ENCODE data around the gene ASAP2. TPM values are rescaled to one million over a fixed set of nuclear protein-coding genes. Genes with fewer than 3 reads are reported as not detected.

ASAP2 gene
- total RNA-seq, 4 donors from 2014 or later: 33.2 to 62.1 (median 54.5) TPM

GRCh38 chr2:9318461-9319337 lies 112.1 kb downstream of the ASAP2 start:
- H3K4me1 ChIP-seq: peaks cover 0 to 18% (median 8%) of the 10 kb centered on the region in 4 donors
- no peak overlapping the region for H3K4me3 ChIP-seq
- in situ Hi-C loops (cut with MboI; ENCODE audit: low pct_ligation_motif_present in 1 of 4, low pct_unique_long_range_greater_than_20kb in 1 of 4, low sequenced_read_pairs in 3 of 4) (no loop called here), intact Hi-C loops (cut with DNase I; ENCODE audit: low total_unique reads) (no loop called here)
- no peaks in the 10 kb centered on the region for H3K36me3 ChIP-seq
- H3K27me3 ChIP-seq: no peaks in the 10 kb centered on the region
- TF ChIP-seq, protein P1, sequence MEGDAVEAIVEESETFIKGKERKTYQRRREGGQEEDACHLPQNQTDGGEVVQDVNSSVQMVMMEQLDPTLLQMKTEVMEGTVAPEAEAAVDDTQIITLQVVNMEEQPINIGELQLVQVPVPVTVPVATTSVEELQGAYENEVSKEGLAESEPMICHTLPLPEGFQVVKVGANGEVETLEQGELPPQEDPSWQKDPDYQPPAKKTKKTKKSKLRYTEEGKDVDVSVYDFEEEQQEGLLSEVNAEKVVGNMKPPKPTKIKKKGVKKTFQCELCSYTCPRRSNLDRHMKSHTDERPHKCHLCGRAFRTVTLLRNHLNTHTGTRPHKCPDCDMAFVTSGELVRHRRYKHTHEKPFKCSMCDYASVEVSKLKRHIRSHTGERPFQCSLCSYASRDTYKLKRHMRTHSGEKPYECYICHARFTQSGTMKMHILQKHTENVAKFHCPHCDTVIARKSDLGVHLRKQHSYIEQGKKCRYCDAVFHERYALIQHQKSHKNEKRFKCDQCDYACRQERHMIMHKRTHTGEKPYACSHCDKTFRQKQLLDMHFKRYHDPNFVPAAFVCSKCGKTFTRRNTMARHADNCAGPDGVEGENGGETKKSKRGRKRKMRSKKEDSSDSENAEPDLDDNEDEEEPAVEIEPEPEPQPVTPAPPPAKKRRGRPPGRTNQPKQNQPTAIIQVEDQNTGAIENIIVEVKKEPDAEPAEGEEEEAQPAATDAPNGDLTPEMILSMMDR (IDR thresholded peaks at IDR 0.05): no peak
- no peak for TF ChIP-seq EP300 (IDR thresholded peaks at IDR 0.05; ENCODE audit: low read depth)
- no peak for TF ChIP-seq POLR2AphosphoS5 (IDR thresholded peaks at IDR 0.05)
- TF ChIP-seq POLR2A (IDR thresholded peaks at IDR 0.05): no peak
- WGBS, 2 donors (ENCODE audit: low coverage in 1 of 2): 20 to 71% methylated on average over 3 to 29 of the region's 29 CpGs
- peak overlapping the region; percentile 31 to 59 (median 51) for H3K27ac ChIP-seq
- no peaks in the 10 kb centered on the region for H3K9me3 ChIP-seq
- DNase-seq: peak; percentile 65

DNA sequence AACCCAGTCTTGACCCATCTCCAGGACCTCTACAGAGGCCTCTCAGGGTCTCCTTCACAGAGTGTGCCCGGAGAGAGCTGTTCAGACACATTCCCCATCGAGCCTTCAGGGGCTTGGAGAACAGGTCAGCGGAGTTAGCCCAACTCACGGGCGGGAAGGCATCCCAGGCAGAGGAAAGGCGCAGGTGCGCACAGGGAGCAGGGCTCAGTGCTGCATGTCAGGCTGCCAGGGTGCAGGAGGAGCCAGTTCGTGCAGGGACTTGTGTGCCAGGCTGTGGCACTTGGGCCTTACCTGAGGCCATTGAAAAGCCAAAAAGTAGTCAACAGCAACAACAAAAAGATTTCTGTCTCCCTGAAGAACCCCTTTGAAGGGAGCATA lies 112.7 kb downstream of the ASAP2 start:
- in situ Hi-C loops (cut with MboI; ENCODE audit: low pct_ligation_motif_present in 1 of 4, low pct_unique_long_range_greater_than_20kb in 1 of 4, low sequenced_read_pairs in 3 of 4) (no loop called here), intact Hi-C loops (cut with DNase I; ENCODE audit: low total_unique reads) (no loop called here)
- peaks cover 0 to 18% (median 8%) of the 10 kb centered on the region in 4 donors for H3K4me1 ChIP-seq
- no peaks in the 10 kb centered on the region for H3K27me3 ChIP-seq
- TF ChIP-seq EP300 (IDR thresholded peaks at IDR 0.05; ENCODE audit: low read depth) (no peak), POLR2AphosphoS5 (IDR thresholded peaks at IDR 0.05) (no peak), POLR2A (IDR thresholded peaks at IDR 0.05) (no peak)
- TF ChIP-seq, protein P1 (IDR thresholded peaks at IDR 0.05): no peak
- peaks cover 0 to 2% (median 0%) of the 10 kb centered on the region in 4 donors for H3K36me3 ChIP-seq
- no peak overlapping the region for H3K4me3 ChIP-seq
- 91 to 92% methylated on average over 4 to 8 of the region's 8 CpGs for WGBS, 2 donors (ENCODE audit: low coverage in 1 of 2)
- DNase-seq: no peak
- H3K9me3 ChIP-seq: no peaks in the 10 kb centered on the region
- H3K27ac ChIP-seq: peak overlapping the region in 3 of 4 donors; percentile 47 to 59 (median 55)

DNA sequence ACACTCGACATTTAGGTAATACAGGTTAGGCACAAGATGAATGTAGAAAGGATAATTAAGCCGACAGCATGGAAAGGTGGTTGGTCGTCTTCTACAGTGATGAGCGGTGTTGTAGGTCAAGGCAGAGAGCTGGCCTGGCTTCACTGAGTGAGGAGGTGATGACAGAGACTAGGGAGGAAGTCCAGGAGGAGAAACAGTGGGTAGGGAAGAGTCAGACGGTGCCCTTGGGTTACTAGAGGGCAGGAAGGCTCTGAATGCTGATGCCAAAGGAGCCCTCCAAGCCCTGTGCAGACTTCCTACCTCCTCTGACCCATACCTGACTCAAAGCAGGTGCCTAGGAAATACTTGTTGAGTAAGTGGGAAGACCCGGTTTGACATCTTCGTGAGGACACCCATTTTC lies 116.0 kb downstream of the ASAP2 start:
- DNase-seq: no peak
- in situ Hi-C loops (cut with MboI; ENCODE audit: low pct_ligation_motif_present in 1 of 4, low pct_unique_long_range_greater_than_20kb in 1 of 4, low sequenced_read_pairs in 3 of 4): no loop called here
- Histone ChIP-seq H3K9me3 (no peaks in the 10 kb centered on the region), H3K36me3 (peaks cover 0 to 4% (median 0%) of the 10 kb centered on the region in 4 donors), H3K27ac (no peak overlapping the region), H3K27me3 (no peaks in the 10 kb centered on the region), H3K4me1 (peaks cover 0 to 22% (median 8%) of the 10 kb centered on the region in 4 donors), H3K4me3 (no peak overlapping the region)
- 79 to 92% methylated on average over 5 to 7 of the region's 7 CpGs for WGBS, 2 donors (ENCODE audit: low coverage in 1 of 2)
- TF ChIP-seq POLR2A (IDR thresholded peaks at IDR 0.05) (no peak), EP300 (IDR thresholded peaks at IDR 0.05; ENCODE audit: low read depth) (no peak), POLR2AphosphoS5 (IDR thresholded peaks at IDR 0.05) (no peak)
- TF ChIP-seq, protein P1 (IDR thresholded peaks at IDR 0.05): no peak
- intact Hi-C loops (cut with DNase I; ENCODE audit: low total_unique reads): no loop called here

- WGBS, 2 donors (ENCODE audit: low coverage in 1 of 2): 60 to 86% methylated on average over 1 to 3 of the region's 3 CpGs
- DNase-seq: no peak
- no peak for TF ChIP-seq POLR2A (IDR thresholded peaks at IDR 0.05)
- TF ChIP-seq EP300 (IDR thresholded peaks at IDR 0.05; ENCODE audit: low read depth): no peak
- no peak overlapping the region for H3K27ac ChIP-seq
- H3K4me1 ChIP-seq: peaks cover 0 to 20% (median 0%) of the 10 kb centered on the region in 4 donors
- no peaks in the 10 kb centered on the region for H3K9me3 ChIP-seq
- intact Hi-C loops (cut with DNase I; ENCODE audit: low total_unique reads) (no loop called here), in situ Hi-C loops (cut with MboI; ENCODE audit: low pct_ligation_motif_present in 1 of 4, low pct_unique_long_range_greater_than_20kb in 1 of 4, low sequenced_read_pairs in 3 of 4) (loop anchor here in 3 of 4 donors (25.0 kb wide), 3 partner anchors 113 to 163 kb away; partner anchors contain the start of gene ASAP2 (in 1 of the 3))
- no peak overlapping the region for H3K4me3 ChIP-seq
- H3K27me3 ChIP-seq: no peaks in the 10 kb centered on the region
- H3K36me3 ChIP-seq: peaks cover 0 to 4% (median 0%) of the 10 kb centered on the region in 4 donors
These were observed 118.8 kb downstream of the ASAP2 start for GRCh38 chr2:9325428-9325827.

All from transverse colon (tissue), 4 donors.